Effector memory CD4-positive, alpha-beta T cell (primary cell): ENCODE results near the gene PDE9A.

Experiments
- DNase-seq, 3 donors: peaks; one replicate each; pipeline ENCODE4 v3.0.0-alpha.2; 2020
- H3K27ac ChIP-seq: 2 replicates; pipeline ENCODE4 v1.7.0; 2013; ENCODE audit warnings: mild to moderate bottlenecking, low read length, moderate library complexity; ENCODE audit not compliant: insufficient read depth, poor library complexity, severe bottlenecking
- H3K27me3 ChIP-seq: replicated peaks from 2 replicates; pipeline ENCODE4 v1.7.0; 2013; ENCODE audit warnings: mild to moderate bottlenecking, low read length; ENCODE audit not compliant: insufficient read depth, control insufficient read depth, poor library complexity, severe bottlenecking
- H3K36me3 ChIP-seq: 2 replicates; pipeline ENCODE4 v1.7.0; 2013; ENCODE audit warnings: mild to moderate bottlenecking, low read length, moderate library complexity; ENCODE audit not compliant: control insufficient read depth, insufficient read depth
- H3K4me1 ChIP-seq: 2 replicates; pipeline ENCODE4 v1.7.0; 2013; ENCODE audit warnings: low read length, mild to moderate bottlenecking; ENCODE audit not compliant: control insufficient read depth, insufficient read depth, poor library complexity, severe bottlenecking
- H3K4me3 ChIP-seq: 2 replicates; pipeline ENCODE4 v1.7.0; 2013; ENCODE audit warnings: low read length, low read depth, mild to moderate bottlenecking; ENCODE audit not compliant: insufficient read depth, poor library complexity, severe bottlenecking
- H3K9me3 ChIP-seq: 2 replicates; pipeline ENCODE4 v1.7.0; 2013; ENCODE audit warnings: mild to moderate bottlenecking, low read length, moderate library complexity; ENCODE audit not compliant: control insufficient read depth

PDE9A gene

GRCh38 chr21:42784896-42785451 is 131.6 kb downstream of the PDE9A start:
- no peak for DNase-seq
- H3K9me3 ChIP-seq = no peaks in the 10 kb centered on the region
- no peaks in the 10 kb centered on the region for H3K27me3 ChIP-seq
- peaks cover 22% of the 10 kb centered on the region for H3K4me1 ChIP-seq
- no peak overlapping the region for H3K27ac ChIP-seq
- no peaks in the 10 kb centered on the region for H3K36me3 ChIP-seq
- no peak overlapping the region for H3K4me3 ChIP-seq

DNA sequence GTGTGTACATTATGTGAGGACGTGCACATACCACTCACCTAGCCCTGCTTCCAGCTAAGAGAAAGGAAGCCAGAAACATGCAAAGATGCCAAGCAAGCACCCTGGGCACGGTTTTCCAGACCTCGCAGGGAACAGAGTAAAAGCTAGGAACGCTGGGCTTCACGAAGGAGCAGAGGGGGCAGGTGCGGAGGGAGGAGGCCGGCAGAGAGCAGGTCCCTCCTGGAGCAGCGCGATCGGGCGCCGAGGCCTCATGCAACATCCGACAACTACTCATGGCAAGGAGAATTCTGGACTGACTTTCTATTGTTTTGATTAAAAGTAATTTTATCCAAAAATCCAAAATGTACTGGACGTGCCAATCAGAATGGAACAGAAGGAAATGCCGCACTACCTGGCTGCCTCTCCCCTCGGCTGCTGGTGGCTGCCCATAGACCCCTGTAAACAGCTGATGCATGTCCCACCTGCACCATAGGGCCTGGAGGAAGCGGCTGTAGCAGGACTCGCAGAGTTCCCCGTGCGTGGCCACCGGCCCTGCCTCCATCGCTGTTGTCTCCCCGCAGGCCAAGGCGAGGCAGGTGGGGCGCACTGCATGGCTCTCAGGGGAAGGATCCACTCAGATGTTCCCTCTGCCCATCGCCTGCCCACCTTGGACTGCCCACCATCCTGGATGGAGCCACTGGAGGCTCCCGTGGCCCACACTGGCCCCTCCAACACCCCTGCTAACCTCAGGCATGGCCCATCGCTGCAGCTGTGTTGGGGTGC is 132.4 kb downstream of the PDE9A start:
- Histone ChIP-seq H3K4me1 (peaks cover 22% of the 10 kb centered on the region), H3K27me3 (no peaks in the 10 kb centered on the region), H3K4me3 (no peak overlapping the region), H3K27ac (no peak overlapping the region), H3K36me3 (no peaks in the 10 kb centered on the region), H3K9me3 (no peaks in the 10 kb centered on the region)
- DNase-seq = no peak

GRCh38 chr21:42786884-42787283 is 133.5 kb downstream of the PDE9A start:
- Histone ChIP-seq H3K36me3 (no peaks in the 10 kb centered on the region), H3K27ac (no peak overlapping the region), H3K9me3 (no peaks in the 10 kb centered on the region), H3K4me1 (peaks cover 21% of the 10 kb centered on the region), H3K4me3 (no peak overlapping the region), H3K27me3 (no peaks in the 10 kb centered on the region)
- no peak for DNase-seq

- Histone ChIP-seq H3K36me3 (no peaks in the 10 kb centered on the region), H3K4me3 (no peak overlapping the region), H3K27ac (no peak overlapping the region), H3K9me3 (no peaks in the 10 kb centered on the region), H3K4me1 (peaks cover 14% of the 10 kb centered on the region), H3K27me3 (no peaks in the 10 kb centered on the region)
- DNase-seq = no peak
These were observed 134.2 kb downstream of the PDE9A start for GRCh38 chr21:42787613-42788012.

- H3K36me3 ChIP-seq = no peaks in the 10 kb centered on the region
- no peak overlapping the region for H3K27ac ChIP-seq
- no peak overlapping the region for H3K4me3 ChIP-seq
- no peaks in the 10 kb centered on the region for H3K4me1 ChIP-seq
- DNase-seq = no peak
- no peaks in the 10 kb centered on the region for H3K9me3 ChIP-seq
- H3K27me3 ChIP-seq = no peaks in the 10 kb centered on the region
These were observed 137.2 kb downstream of the PDE9A start for GRCh38 chr21:42790520-42791065.

- DNase-seq = no peak
- Histone ChIP-seq H3K9me3 (no peaks in the 10 kb centered on the region), H3K4me3 (no peak overlapping the region), H3K4me1 (no peaks in the 10 kb centered on the region), H3K36me3 (no peaks in the 10 kb centered on the region), H3K27ac (no peak overlapping the region), H3K27me3 (no peaks in the 10 kb centered on the region)
These were observed 140.4 kb downstream of the PDE9A start for GRCh38 chr21:42793774-42794173.

- Histone ChIP-seq H3K4me3 (no peak overlapping the region), H3K4me1 (no peaks in the 10 kb centered on the region), H3K27ac (no peak overlapping the region), H3K36me3 (no peaks in the 10 kb centered on the region), H3K27me3 (no peaks in the 10 kb centered on the region), H3K9me3 (no peaks in the 10 kb centered on the region)
- no peak for DNase-seq
These were observed 141.1 kb downstream of the PDE9A start for GRCh38 chr21:42794551-42794950.

DNA sequence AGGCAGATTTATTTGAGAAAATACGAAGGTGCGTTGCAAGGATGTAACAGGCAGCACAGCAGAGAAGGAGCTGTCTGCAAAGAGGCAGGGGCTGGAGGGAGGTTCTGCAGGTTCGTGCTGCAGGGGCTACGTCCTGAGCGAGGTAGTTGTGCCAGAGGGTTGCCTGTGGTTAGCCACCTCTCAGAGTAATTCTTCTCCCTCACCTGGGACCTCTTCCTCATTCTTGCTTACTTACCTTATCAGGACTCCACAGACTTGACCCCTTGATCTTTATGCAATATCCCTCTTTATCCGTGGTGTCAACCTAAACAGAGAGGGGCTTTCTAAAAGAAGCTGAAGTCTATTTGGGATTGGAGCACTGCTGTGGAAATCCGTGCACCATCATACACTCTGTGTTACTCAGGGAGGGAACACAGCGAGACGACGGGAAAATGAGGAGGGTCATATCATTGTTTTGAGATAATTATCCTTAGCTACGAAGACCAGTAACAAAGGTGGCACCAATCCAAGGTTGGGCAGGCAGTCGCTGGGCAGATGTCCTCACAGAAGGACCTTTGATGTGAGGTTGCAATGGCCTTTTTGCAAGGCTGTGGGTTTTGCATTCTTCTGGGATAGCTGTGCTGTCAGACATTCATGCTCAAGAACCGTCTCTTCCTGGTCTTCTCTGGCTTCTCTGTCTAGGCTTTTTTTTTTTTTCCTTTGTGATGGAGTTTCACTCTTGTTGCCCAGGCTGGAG is 143.1 kb downstream of the PDE9A start:
- Histone ChIP-seq H3K27me3 (no peaks in the 10 kb centered on the region), H3K27ac (no peak overlapping the region), H3K4me3 (no peak overlapping the region), H3K9me3 (no peaks in the 10 kb centered on the region), H3K4me1 (no peaks in the 10 kb centered on the region), H3K36me3 (no peaks in the 10 kb centered on the region)
- DNase-seq = no peak

GRCh38 chr21:42797522-42797921 is 144.1 kb downstream of the PDE9A start:
- Histone ChIP-seq H3K4me3 (no peak overlapping the region), H3K4me1 (no peaks in the 10 kb centered on the region), H3K9me3 (no peaks in the 10 kb centered on the region), H3K36me3 (no peaks in the 10 kb centered on the region), H3K27me3 (no peaks in the 10 kb centered on the region), H3K27ac (no peak overlapping the region)
- no peak for DNase-seq

DNA sequence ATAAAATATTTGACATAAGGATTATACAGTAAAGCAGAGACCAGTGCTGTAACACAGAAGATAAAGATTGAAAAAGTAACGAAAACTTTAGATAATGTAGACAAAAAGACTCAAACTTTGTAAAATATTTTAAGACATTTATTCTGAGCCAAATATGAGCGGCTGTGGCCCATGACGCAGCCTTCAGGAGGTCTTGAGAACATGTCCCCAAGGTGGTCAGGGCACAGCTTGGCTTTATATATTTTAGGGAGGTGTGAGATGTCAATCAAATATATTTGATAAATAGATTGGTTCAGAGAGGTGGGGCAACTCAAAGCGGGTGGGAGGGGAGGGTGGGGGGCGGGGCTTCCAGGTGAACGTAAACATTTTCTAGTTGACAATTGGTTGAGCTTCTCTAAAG is 144.7 kb downstream of the PDE9A start:
- Histone ChIP-seq H3K27me3 (no peaks in the 10 kb centered on the region), H3K27ac (no peak overlapping the region), H3K36me3 (no peaks in the 10 kb centered on the region), H3K4me1 (no peaks in the 10 kb centered on the region), H3K9me3 (no peaks in the 10 kb centered on the region), H3K4me3 (no peak overlapping the region)
- no peak for DNase-seq
